OCI-M1 (cell line): ENCODE measurements around the gene CHRNA3.

Source experiments
- DNase-seq: peaks from one replicate; lab custom pipeline; 2025; lab: John Stamatoyannopoulos, UW

The CHRNA3 gene

GRCh38 chr15:78620527-78621421 lies at the start of gene CHRNA3:
Gene CHRNA3, minus strand, starts transcription at chr15:78620996. Its CDS starts 202 bp downstream, at chr15:78620794.
- no peak for DNase-seq

GRCh38 chr15:78668987-78669386 lies 48.2 kb upstream of the CHRNA3 start:
- no peak for DNase-seq

- DNase-seq = no peak
These were observed 46.9 kb upstream of the CHRNA3 start for GRCh38 chr15:78667578-78668236.

- no peak for DNase-seq
These were observed 45.2 kb upstream of the CHRNA3 start for GRCh38 chr15:78666010-78666409.

GRCh38 chr15:78663703-78664102 lies 42.9 kb upstream of the CHRNA3 start:
- DNase-seq = no peak

GRCh38 chr15:78662028-78662427 lies 41.2 kb upstream of the CHRNA3 start:
- no peak for DNase-seq

- no peak for DNase-seq
These were observed 40.2 kb upstream of the CHRNA3 start for GRCh38 chr15:78661001-78661400.

- no peak for DNase-seq
These were observed 39.8 kb upstream of the CHRNA3 start for GRCh38 chr15:78660584-78660983.

GRCh38 chr15:78658823-78659222 lies 38.0 kb upstream of the CHRNA3 start:
- DNase-seq = no peak

- no peak for DNase-seq
These were observed 33.5 kb upstream of the CHRNA3 start for GRCh38 chr15:78654272-78654671.

- no peak for DNase-seq
These were observed 31.3 kb upstream of the CHRNA3 start for GRCh38 chr15:78651930-78652615.

- DNase-seq = no peak
These were observed 30.2 kb upstream of the CHRNA3 start for GRCh38 chr15:78651007-78651406.

GRCh38 chr15:78650022-78650421 lies 29.2 kb upstream of the CHRNA3 start:
- DNase-seq = no peak

GRCh38 chr15:78645009-78645408 lies 24.2 kb upstream of the CHRNA3 start:
- no peak for DNase-seq

- no peak for DNase-seq
These were observed 21.5 kb upstream of the CHRNA3 start for GRCh38 chr15:78642331-78642730.

GRCh38 chr15:78641749-78642275 lies 21.0 kb upstream of the CHRNA3 start:
- DNase-seq = no peak

- DNase-seq = no peak
These were observed 20.4 kb upstream of the CHRNA3 start, which contains the start of gene CHRNB4 for GRCh38 chr15:78641102-78641748. Gene CHRNB4, minus strand, starts transcription at chr15:78641210. Its CDS starts 77 bp downstream, at chr15:78641133.

GRCh38 chr15:78640527-78641101 lies 19.8 kb upstream of the CHRNA3 start:
- no peak for DNase-seq

GRCh38 chr15:78638658-78639314 lies 18.0 kb upstream of the CHRNA3 start:
- peak; percentile 76 for DNase-seq

- no peak for DNase-seq
These were observed 17.1 kb upstream of the CHRNA3 start for GRCh38 chr15:78637776-78638435.
